NB4 (cell line): ENCODE measurements around the gene ASIC1.

Experiments
- CTCF ChIP-seq: IDR thresholded peaks from one replicate; pipeline ENCODE4 v1.5.1; 2012; ENCODE audit warnings: low read depth, low read length
- MAX ChIP-seq: IDR thresholded peaks from 2 replicates; pipeline ENCODE4 v1.6.1; 2011; ENCODE audit warnings: low read depth, low read length
- MYC ChIP-seq: IDR thresholded peaks from 2 replicates; pipeline ENCODE4 v1.6.1; 2011; ENCODE audit warnings: low read depth, low read length
- POLR2A ChIP-seq: IDR thresholded peaks from 2 replicates; pipeline ENCODE4 v1.6.1; 2011; ENCODE audit warnings: mild to moderate bottlenecking; ENCODE audit not compliant: insufficient read length; ENCODE audit errors: extremely low read depth

- no peak for TF ChIP-seq POLR2A
- TF ChIP-seq CTCF, result no peak
- TF ChIP-seq MYC, result no peak
- TF ChIP-seq MAX, result no peak
Measured at GRCh38 chr12:50057896-50058670, 687 bp downstream of the ASIC1 start.
